Activated naive CD8-positive, alpha-beta T cell treated with anti-CD3 and anti-CD28 coated beads for 36 hours (primary cell): ENCODE results near the gene MAP2K3. TPM values are rescaled to one million over a fixed set of nuclear protein-coding genes. Genes with fewer than 3 reads are reported as not detected.

Source experiments
- DNase-seq: peaks from one replicate; pipeline ENCODE4 v3.0.0; 2021
- H3K27ac Mint-ChIP-seq: one replicate; pipeline ENCODE4 v1.8.0; 2022; ENCODE audit warnings: mild to moderate bottlenecking, moderate library complexity, mixed read lengths
- H3K27me3 Mint-ChIP-seq: one replicate; pipeline ENCODE4 v1.8.0; 2022; ENCODE audit warnings: mild to moderate bottlenecking, mixed read lengths
- H3K36me3 Mint-ChIP-seq: one replicate; pipeline ENCODE4 v1.8.0; 2021; ENCODE audit warnings: mild to moderate bottlenecking, mixed read lengths
- H3K4me1 Mint-ChIP-seq: one replicate; pipeline ENCODE4 v1.8.0; 2021; ENCODE audit warnings: mixed read lengths
- H3K4me3 Mint-ChIP-seq: one replicate; pipeline ENCODE4 v1.8.0; 2022; ENCODE audit warnings: mild to moderate bottlenecking, moderate library complexity, mixed read lengths
- H3K9me3 Mint-ChIP-seq: one replicate; pipeline ENCODE4 v1.8.0; 2022; ENCODE audit warnings: mixed read lengths
- total RNA-seq, 2 experiments: library from RNA; stranded (reverse); gene quantifications; one replicate each; pipeline ENCODE4 v1.2.3, GENCODE V29; 2021

The MAP2K3 gene
- total RNA-seq, 2 experiments from 2014 or later, result 136 to 139 TPM

GRCh38 chr17:21249920-21250703, 34.4 kb upstream of the MAP2K3 start:
- Mint-ChIP-seq H3K9me3 (no peaks in the 10 kb centered on the region), H3K36me3 (no peaks in the 10 kb centered on the region), H3K27ac (no peak overlapping the region)

GRCh38 chr17:21250854-21251253, 33.7 kb upstream of the MAP2K3 start:
- H3K27ac Mint-ChIP-seq, result no peak overlapping the region
- H3K4me3 Mint-ChIP-seq, result no peak overlapping the region
- DNase-seq, result no peak
- H3K4me1 Mint-ChIP-seq, result peaks cover 7% of the 10 kb centered on the region
- H3K27me3 Mint-ChIP-seq, result no peaks in the 10 kb centered on the region
- no peaks in the 10 kb centered on the region for H3K9me3 Mint-ChIP-seq
- no peaks in the 10 kb centered on the region for H3K36me3 Mint-ChIP-seq

More at GRCh38 chr17:21249920-21250703, 34.4 kb upstream of the MAP2K3 start:
- Mint-ChIP-seq H3K4me3 (no peak overlapping the region), H3K4me1 (peaks cover 9% of the 10 kb centered on the region), H3K27me3 (no peaks in the 10 kb centered on the region)
- DNase-seq, result no peak

GRCh38 chr17:21251337-21252010, 33.0 kb upstream of the MAP2K3 start:
- Mint-ChIP-seq H3K4me1 (peaks cover 7% of the 10 kb centered on the region), H3K4me3 (no peak overlapping the region), H3K9me3 (no peaks in the 10 kb centered on the region), H3K27ac (no peak overlapping the region), H3K36me3 (no peaks in the 10 kb centered on the region), H3K27me3 (no peaks in the 10 kb centered on the region)
- DNase-seq, result no peak

- peaks cover 7% of the 10 kb centered on the region for H3K4me1 Mint-ChIP-seq
- no peaks in the 10 kb centered on the region for H3K36me3 Mint-ChIP-seq
- DNase-seq, result no peak
- no peaks in the 10 kb centered on the region for H3K9me3 Mint-ChIP-seq
- H3K27ac Mint-ChIP-seq, result no peak overlapping the region
- no peaks in the 10 kb centered on the region for H3K27me3 Mint-ChIP-seq
- peak overlapping the region; percentile 64 for H3K4me3 Mint-ChIP-seq
These were observed 32.2 kb upstream of the MAP2K3 start for GRCh38 chr17:21252289-21252795.

- Mint-ChIP-seq H3K4me3 (peak within 1 kb of the TSS; percentile 79), H3K9me3 (no peaks in the 10 kb centered on the region), H3K36me3 (no peaks in the 10 kb centered on the region), H3K27me3 (no peaks in the 10 kb centered on the region), H3K27ac (no peak within 1 kb of the TSS), H3K4me1 (peaks cover 7% of the 10 kb centered on the region)
- peak; percentile 68 for DNase-seq
These were observed 31.5 kb upstream of the MAP2K3 start, which contains the start of gene NATD1 for GRCh38 chr17:21252796-21253645. TSS of gene NATD1 (minus strand) at chr17:21253410. CDS start at chr17:21253264, 146 bp downstream.

- Mint-ChIP-seq H3K9me3 (no peaks in the 10 kb centered on the region), H3K36me3 (no peaks in the 10 kb centered on the region), H3K4me3 (peak overlapping the region; percentile 79), H3K4me1 (peaks cover 7% of the 10 kb centered on the region), H3K27ac (no peak overlapping the region), H3K27me3 (no peaks in the 10 kb centered on the region)
- DNase-seq, result no peak
These were observed 30.7 kb upstream of the MAP2K3 start for GRCh38 chr17:21253646-21254441.

- peaks cover 5% of the 10 kb centered on the region for H3K4me1 Mint-ChIP-seq
- H3K4me3 Mint-ChIP-seq, result no peak overlapping the region
- no peak for DNase-seq
- no peaks in the 10 kb centered on the region for H3K27me3 Mint-ChIP-seq
- no peaks in the 10 kb centered on the region for H3K9me3 Mint-ChIP-seq
- H3K27ac Mint-ChIP-seq, result no peak overlapping the region
- H3K36me3 Mint-ChIP-seq, result no peaks in the 10 kb centered on the region
These were observed 25.9 kb upstream of the MAP2K3 start for GRCh38 chr17:21258593-21258992.

- no peaks in the 10 kb centered on the region for H3K27me3 Mint-ChIP-seq
- H3K36me3 Mint-ChIP-seq, result no peaks in the 10 kb centered on the region
- no peak overlapping the region for H3K27ac Mint-ChIP-seq
- no peaks in the 10 kb centered on the region for H3K4me1 Mint-ChIP-seq
- H3K9me3 Mint-ChIP-seq, result no peaks in the 10 kb centered on the region
- no peak for DNase-seq
- no peak overlapping the region for H3K4me3 Mint-ChIP-seq
These were observed 22.1 kb upstream of the MAP2K3 start for GRCh38 chr17:21262259-21262993.

GRCh38 chr17:21263376-21263775, 21.1 kb upstream of the MAP2K3 start:
- Mint-ChIP-seq H3K36me3 (no peaks in the 10 kb centered on the region), H3K27me3 (no peaks in the 10 kb centered on the region), H3K4me1 (peaks cover 6% of the 10 kb centered on the region), H3K27ac (no peak overlapping the region), H3K4me3 (no peak overlapping the region), H3K9me3 (no peaks in the 10 kb centered on the region)
- no peak for DNase-seq

- Mint-ChIP-seq H3K27me3 (no peaks in the 10 kb centered on the region), H3K4me1 (peaks cover 8% of the 10 kb centered on the region), H3K36me3 (no peaks in the 10 kb centered on the region), H3K27ac (peak overlapping the region; percentile 11), H3K4me3 (no peak overlapping the region), H3K9me3 (no peaks in the 10 kb centered on the region)
- DNase-seq, result no peak
These were observed 15.8 kb upstream of the MAP2K3 start for GRCh38 chr17:21268596-21269188.

- H3K9me3 Mint-ChIP-seq, result no peaks in the 10 kb centered on the region
- H3K36me3 Mint-ChIP-seq, result no peaks in the 10 kb centered on the region
- DNase-seq, result no peak
- peaks cover 8% of the 10 kb centered on the region for H3K4me1 Mint-ChIP-seq
- no peak overlapping the region for H3K4me3 Mint-ChIP-seq
- H3K27me3 Mint-ChIP-seq, result no peaks in the 10 kb centered on the region
- no peak overlapping the region for H3K27ac Mint-ChIP-seq
These were observed 15.1 kb upstream of the MAP2K3 start for GRCh38 chr17:21269394-21269793.

GRCh38 chr17:21271454-21272183, 12.9 kb upstream of the MAP2K3 start:
- no peak for DNase-seq
- Mint-ChIP-seq H3K4me1 (peaks cover 13% of the 10 kb centered on the region), H3K9me3 (no peaks in the 10 kb centered on the region), H3K27me3 (no peaks in the 10 kb centered on the region), H3K4me3 (no peak overlapping the region), H3K27ac (no peak overlapping the region), H3K36me3 (no peaks in the 10 kb centered on the region)

GRCh38 chr17:21272250-21272649, 12.3 kb upstream of the MAP2K3 start:
- no peak overlapping the region for H3K4me3 Mint-ChIP-seq
- no peaks in the 10 kb centered on the region for H3K27me3 Mint-ChIP-seq
- no peak for DNase-seq
- no peak overlapping the region for H3K27ac Mint-ChIP-seq
- H3K4me1 Mint-ChIP-seq, result peaks cover 15% of the 10 kb centered on the region
- no peaks in the 10 kb centered on the region for H3K36me3 Mint-ChIP-seq
- no peaks in the 10 kb centered on the region for H3K9me3 Mint-ChIP-seq
